Lung microvascular endothelial cell (primary cell): ENCODE data around the gene LRP8. TPM values are rescaled to one million over a fixed set of nuclear protein-coding genes. Genes with fewer than 3 reads are reported as not detected.

Source experiments
- DNase-seq, 2 donors: peaks; one replicate each; pipeline versions ENCODE4 v3.0.0 to v3.0.0-alpha.2; 2010; ENCODE audit warnings: low read depth in 2 of 2
- total RNA-seq: library from RNA; depleted of rRNA; stranded (reverse); fragments of >200 nt; gene quantifications from 2 replicates; pipeline ENCODE4 v1.2.1, GENCODE V29; 2014

Gene LRP8
- total RNA-seq, 1 donor from 2014 or later, result 7.7 TPM

- no peak for DNase-seq
These were observed 32.0 kb upstream of the LRP8 start for GRCh38 chr1:53359934-53360276.

GRCh38 chr1:53359225-53359933 lies 31.5 kb upstream of the LRP8 start:
- no peak for DNase-seq

- DNase-seq, result no peak
These were observed 28.8 kb upstream of the LRP8 start for GRCh38 chr1:53356637-53357036.

- no peak for DNase-seq
These were observed 26.2 kb upstream of the LRP8 start for GRCh38 chr1:53354119-53354518.

- DNase-seq, result no peak
These were observed 24.7 kb upstream of the LRP8 start for GRCh38 chr1:53352561-53352960.

- no peak for DNase-seq
These were observed 23.2 kb upstream of the LRP8 start for GRCh38 chr1:53350853-53351767.

- no peak for DNase-seq
These were observed 22.3 kb upstream of the LRP8 start for GRCh38 chr1:53349968-53350852.

- no peak for DNase-seq
These were observed 21.5 kb upstream of the LRP8 start for GRCh38 chr1:53349369-53349835.

- no peak for DNase-seq
These were observed 20.9 kb upstream of the LRP8 start for GRCh38 chr1:53348486-53349368.

- DNase-seq, result no peak
These were observed 18.9 kb upstream of the LRP8 start for GRCh38 chr1:53346814-53347176.

GRCh38 chr1:53345996-53346813 lies 18.3 kb upstream of the LRP8 start:
- no peak for DNase-seq

- DNase-seq, result no peak
These were observed 17.3 kb upstream of the LRP8 start for GRCh38 chr1:53344921-53345838.

- DNase-seq, result no peak
These were observed 16.2 kb upstream of the LRP8 start for GRCh38 chr1:53343831-53344668.

GRCh38 chr1:53342735-53343470 lies 15.0 kb upstream of the LRP8 start:
- no peak for DNase-seq

- no peak for DNase-seq
These were observed 14.3 kb upstream of the LRP8 start for GRCh38 chr1:53341961-53342707.

GRCh38 chr1:53341521-53341895 lies 13.6 kb upstream of the LRP8 start:
- no peak for DNase-seq
